GM12865 (cell line): ENCODE data around the gene DYRK1B.
A peak's percentile ranks its signal among the peaks of the same experiment; 100 is the strongest.

Source experiments
- DNase-seq: peaks from one replicate; pipeline ENCODE4 v3.0.0; 2010; ENCODE audit warnings: low read depth
- H3K4me3 ChIP-seq: 2 replicates; pipeline ENCODE4 v1.5.1; 2011; ENCODE audit warnings: mild to moderate bottlenecking, low read depth, low read length, control low read depth
- CTCF ChIP-seq: IDR thresholded peaks from 2 replicates; pipeline ENCODE4 v1.5.1; 2011; ENCODE audit warnings: low read length, control low read depth, low read depth, inconsistent platforms; ENCODE audit not compliant: insufficient read depth; ENCODE audit errors: missing control alignments

The DYRK1B gene

GRCh38 chr19:39824143-39825092, 9.5 kb downstream of the DYRK1B start:
- peak; percentile 94 for DNase-seq
- TF ChIP-seq CTCF = no peak
- peak overlapping the region; percentile 80 for H3K4me3 ChIP-seq

GRCh38 chr19:39823686-39824085, 10.3 kb downstream of the DYRK1B start:
- DNase-seq = no peak
- peak overlapping the region; percentile 80 for H3K4me3 ChIP-seq
- TF ChIP-seq CTCF = no peak

- no peak for TF ChIP-seq CTCF
- H3K4me3 ChIP-seq = no peak overlapping the region
- no peak for DNase-seq
Observed at GRCh38 chr19:39820696-39821095, 13.3 kb downstream of the DYRK1B start.

GRCh38 chr19:39819786-39820185, 14.2 kb downstream of the DYRK1B start:
- no peak for DNase-seq
- no peak overlapping the region for H3K4me3 ChIP-seq
- TF ChIP-seq CTCF = no peak

- TF ChIP-seq CTCF = no peak
- DNase-seq = peak; percentile 80
- no peak overlapping the region for H3K4me3 ChIP-seq
Observed at GRCh38 chr19:39818626-39819097, 15.3 kb downstream of the DYRK1B start.

- TF ChIP-seq CTCF = no peak
- H3K4me3 ChIP-seq = no peak overlapping the region
- no peak for DNase-seq
Observed at GRCh38 chr19:39817888-39818561, 15.9 kb downstream of the DYRK1B start.
